GM23338 (cell line): ENCODE measurements around the gene STX8. TPM values are rescaled to one million over a fixed set of nuclear protein-coding genes. Genes with fewer than 3 reads are reported as not detected.

ENCODE experiments used
- EZH2phosphoT487 ChIP-seq: fragments of 200-600 bp; sonication (generic); IDR thresholded peaks from one replicate; pipeline ENCODE4 v1.8.1; 2018; ENCODE audit warnings: antibody characterized with exemption; ENCODE audit not compliant: unreplicated experiment
- JUNB ChIP-seq: IDR thresholded peaks from one replicate; pipeline ENCODE4 v1.6.1; 2016; ENCODE audit warnings: antibody characterized with exemption; ENCODE audit not compliant: unreplicated experiment
- POLR2AphosphoS5 ChIP-seq: IDR thresholded peaks from 2 replicates; pipeline ENCODE4 v1.6.1; 2016; ENCODE audit warnings: antibody characterized with exemption, low read depth
- ZNF331 ChIP-seq: fragments of 250-450 bp; sonication (Bioruptor Pico); IDR thresholded peaks from 2 replicates; pipeline ENCODE4 v1.5.0; 2020; ENCODE audit warnings: low read depth, mild to moderate bottlenecking, moderate library complexity
- polyA plus RNA-seq: library from polyadenylated mRNA; unstranded; fragments of >200 nt; fragmentation: Nextera tagmentation; extraction: Ambion mirVana; gene quantifications from 2 replicates; pipeline ENCODE4 v1.2.1, GENCODE V29; 2016
- small RNA-seq: library from RNA; depleted of rRNA; stranded (forward); fragments of <200 nt; gene quantifications from one replicate; pipeline ENCODE3, GENCODE V24; 2014; ENCODE audit warnings: low replicate concordance
- total RNA-seq: library from RNA; depleted of rRNA; stranded (reverse); fragments of >200 nt; shearing (Covaris generic); gene quantifications from 2 replicates; pipeline ENCODE4 v1.2.3, GENCODE V29; 2014; rRNA removed
- TF ChIP-seq, protein P1 (sequence below): IDR thresholded peaks from 2 replicates; pipeline ENCODE4 v1.6.1; 2016; ENCODE audit warnings: antibody characterized with exemption
- TF ChIP-seq, protein P2 (sequence below): IDR thresholded peaks from one replicate; pipeline ENCODE4 v1.6.1; 2018; ENCODE audit warnings: antibody characterized with exemption; ENCODE audit not compliant: unreplicated experiment

STX8 gene
- total and polyA plus RNA-seq, 2 experiments from 2014 or later: 59.4 to 82.3 TPM

DNA sequence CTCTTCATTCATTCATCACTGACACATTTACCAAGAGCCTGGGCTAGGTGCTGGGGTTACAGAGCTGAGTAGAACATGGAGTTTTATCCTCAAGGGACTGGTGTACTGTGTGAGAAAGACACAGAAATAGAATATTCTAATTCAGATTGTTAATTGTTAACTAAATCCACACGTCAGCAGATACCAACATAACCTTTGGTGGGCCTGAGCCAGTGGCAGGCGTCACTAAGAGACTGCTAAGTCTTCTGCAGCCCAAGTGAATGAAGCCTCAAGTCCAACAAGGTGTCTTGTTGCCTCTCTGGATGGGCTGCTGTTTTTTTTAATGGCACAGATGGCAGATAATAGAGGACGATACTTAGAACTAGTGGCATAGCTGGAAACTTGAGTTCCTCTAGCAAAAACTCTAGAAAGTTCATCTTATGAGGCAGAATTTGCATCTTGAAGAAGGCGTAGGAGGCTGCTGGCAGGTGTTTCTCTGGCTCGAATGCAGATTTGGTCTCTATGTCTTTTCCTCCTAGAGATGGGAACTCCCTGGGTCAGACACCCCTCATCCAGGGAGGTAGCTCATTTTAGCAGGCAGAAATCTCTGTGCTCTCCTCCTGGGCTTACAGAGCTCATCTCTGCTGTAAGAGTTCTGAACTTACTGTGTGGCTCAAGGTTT, 374.8 kb downstream of the STX8 start (continued):
- TF ChIP-seq, protein P1, sequence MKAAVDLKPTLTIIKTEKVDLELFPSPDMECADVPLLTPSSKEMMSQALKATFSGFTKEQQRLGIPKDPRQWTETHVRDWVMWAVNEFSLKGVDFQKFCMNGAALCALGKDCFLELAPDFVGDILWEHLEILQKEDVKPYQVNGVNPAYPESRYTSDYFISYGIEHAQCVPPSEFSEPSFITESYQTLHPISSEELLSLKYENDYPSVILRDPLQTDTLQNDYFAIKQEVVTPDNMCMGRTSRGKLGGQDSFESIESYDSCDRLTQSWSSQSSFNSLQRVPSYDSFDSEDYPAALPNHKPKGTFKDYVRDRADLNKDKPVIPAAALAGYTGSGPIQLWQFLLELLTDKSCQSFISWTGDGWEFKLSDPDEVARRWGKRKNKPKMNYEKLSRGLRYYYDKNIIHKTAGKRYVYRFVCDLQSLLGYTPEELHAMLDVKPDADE: no peak
- TF ChIP-seq POLR2AphosphoS5: no peak
- TF ChIP-seq EZH2phosphoT487: no peak
- no peak for TF ChIP-seq ZNF331 (CRISPR knock-in tag)
- TF ChIP-seq, protein P2, sequence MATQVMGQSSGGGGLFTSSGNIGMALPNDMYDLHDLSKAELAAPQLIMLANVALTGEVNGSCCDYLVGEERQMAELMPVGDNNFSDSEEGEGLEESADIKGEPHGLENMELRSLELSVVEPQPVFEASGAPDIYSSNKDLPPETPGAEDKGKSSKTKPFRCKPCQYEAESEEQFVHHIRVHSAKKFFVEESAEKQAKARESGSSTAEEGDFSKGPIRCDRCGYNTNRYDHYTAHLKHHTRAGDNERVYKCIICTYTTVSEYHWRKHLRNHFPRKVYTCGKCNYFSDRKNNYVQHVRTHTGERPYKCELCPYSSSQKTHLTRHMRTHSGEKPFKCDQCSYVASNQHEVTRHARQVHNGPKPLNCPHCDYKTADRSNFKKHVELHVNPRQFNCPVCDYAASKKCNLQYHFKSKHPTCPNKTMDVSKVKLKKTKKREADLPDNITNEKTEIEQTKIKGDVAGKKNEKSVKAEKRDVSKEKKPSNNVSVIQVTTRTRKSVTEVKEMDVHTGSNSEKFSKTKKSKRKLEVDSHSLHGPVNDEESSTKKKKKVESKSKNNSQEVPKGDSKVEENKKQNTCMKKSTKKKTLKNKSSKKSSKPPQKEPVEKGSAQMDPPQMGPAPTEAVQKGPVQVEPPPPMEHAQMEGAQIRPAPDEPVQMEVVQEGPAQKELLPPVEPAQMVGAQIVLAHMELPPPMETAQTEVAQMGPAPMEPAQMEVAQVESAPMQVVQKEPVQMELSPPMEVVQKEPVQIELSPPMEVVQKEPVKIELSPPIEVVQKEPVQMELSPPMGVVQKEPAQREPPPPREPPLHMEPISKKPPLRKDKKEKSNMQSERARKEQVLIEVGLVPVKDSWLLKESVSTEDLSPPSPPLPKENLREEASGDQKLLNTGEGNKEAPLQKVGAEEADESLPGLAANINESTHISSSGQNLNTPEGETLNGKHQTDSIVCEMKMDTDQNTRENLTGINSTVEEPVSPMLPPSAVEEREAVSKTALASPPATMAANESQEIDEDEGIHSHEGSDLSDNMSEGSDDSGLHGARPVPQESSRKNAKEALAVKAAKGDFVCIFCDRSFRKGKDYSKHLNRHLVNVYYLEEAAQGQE: no peak
- no peak for TF ChIP-seq JUNB

Small RNA genes lying within 50 kb of the gene (small RNA-seq; reads per million reads assigned to genes)
- not detected for gene AC005695.3

Other genes starting within 250 kb of the STX8 start
- not detected in 2 replicates for gene CFAP52, start 822 bp upstream of the STX8 start, total RNA-seq
- gene CFAP52, start 822 bp upstream of the STX8 start, polyA plus RNA-seq: 0.54 TPM in 1 of 2 replicates, not detected in the other
- 7.2 and 12.5 TPM in 2 replicates for gene USP43, start 69.7 kb upstream of the STX8 start, total RNA-seq
- gene USP43, start 69.7 kb upstream of the STX8 start, polyA plus RNA-seq: 5.5 and 5.7 TPM in 2 replicates
- gene DHRS7C, start 215.8 kb upstream of the STX8 start, total RNA-seq: not detected in 2 replicates
- gene DHRS7C, start 215.8 kb upstream of the STX8 start, polyA plus RNA-seq: not detected in 2 replicates
- gene GSG1L2, start 246.3 kb upstream of the STX8 start, total RNA-seq: not detected in 2 replicates
- not detected in 2 replicates for gene GSG1L2, start 246.3 kb upstream of the STX8 start, polyA plus RNA-seq